T follicular helper cell (primary cell): ENCODE measurements around the gene ELMO1.

Source experiments
- DNase-seq: peaks from one replicate; pipeline ENCODE4 v3.0.0-alpha.2; 2020; ENCODE audit warnings: low read depth

ELMO1 gene

DNA sequence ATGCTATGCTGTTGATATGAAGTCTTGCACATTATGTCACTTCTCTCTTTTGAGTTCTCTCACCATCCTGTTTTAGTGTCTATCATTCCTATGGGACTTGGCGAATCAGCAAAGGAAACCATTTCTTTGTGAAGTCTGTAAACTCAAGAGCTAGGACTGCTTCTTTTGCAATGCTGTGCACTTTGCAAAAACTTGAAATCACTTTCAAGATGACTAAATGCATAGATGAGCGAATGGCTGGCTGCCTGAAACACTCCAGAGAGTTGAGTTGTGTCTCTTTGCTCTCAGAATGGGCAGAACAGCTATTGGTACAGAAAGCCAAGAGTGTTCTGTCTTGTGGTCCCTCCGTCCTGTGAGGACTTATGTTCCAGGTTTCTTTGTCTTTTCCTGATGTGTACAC, 18.3 kb upstream of the ELMO1 start:
- no peak for DNase-seq

DNA sequence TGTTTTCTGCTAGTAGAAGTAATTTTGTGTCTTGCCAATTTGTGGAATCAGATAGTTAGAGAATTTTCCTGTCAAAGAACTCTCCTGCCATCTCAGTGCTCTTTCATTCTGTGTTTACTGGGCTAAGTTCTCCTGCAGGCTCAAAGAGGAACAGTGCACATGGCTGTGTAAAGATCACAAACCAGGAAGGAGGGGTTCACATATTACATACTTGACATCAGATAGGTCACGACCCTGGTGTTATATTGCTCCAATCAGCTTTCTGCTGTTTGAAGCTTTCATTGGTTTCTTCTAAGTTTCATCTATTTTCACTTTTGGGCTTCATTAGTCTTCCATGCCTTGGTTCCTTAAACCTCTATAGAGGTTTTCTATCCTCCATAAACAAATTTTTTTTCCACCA, 13.5 kb upstream of the ELMO1 start:
- DNase-seq, result no peak

DNA sequence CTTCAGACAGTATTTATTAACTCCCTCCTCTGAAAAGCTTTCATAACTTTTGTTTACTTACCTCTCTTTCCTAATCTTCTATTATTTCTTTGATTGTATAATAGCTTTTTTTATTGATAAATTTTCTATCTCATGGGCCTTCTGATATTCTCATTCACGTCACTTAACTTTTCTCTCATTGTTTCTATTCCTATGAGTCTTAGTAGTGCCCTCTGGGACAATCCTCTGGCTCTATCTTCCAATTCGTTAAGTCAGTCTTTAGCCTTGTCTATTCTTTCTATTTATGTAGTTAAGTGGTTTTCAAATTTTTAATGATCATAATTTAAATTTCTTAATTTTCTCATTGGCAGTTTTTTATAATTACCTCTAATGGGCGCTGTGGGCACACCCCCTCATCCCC, 6.4 kb upstream of the ELMO1 start:
- DNase-seq, result no peak

DNA sequence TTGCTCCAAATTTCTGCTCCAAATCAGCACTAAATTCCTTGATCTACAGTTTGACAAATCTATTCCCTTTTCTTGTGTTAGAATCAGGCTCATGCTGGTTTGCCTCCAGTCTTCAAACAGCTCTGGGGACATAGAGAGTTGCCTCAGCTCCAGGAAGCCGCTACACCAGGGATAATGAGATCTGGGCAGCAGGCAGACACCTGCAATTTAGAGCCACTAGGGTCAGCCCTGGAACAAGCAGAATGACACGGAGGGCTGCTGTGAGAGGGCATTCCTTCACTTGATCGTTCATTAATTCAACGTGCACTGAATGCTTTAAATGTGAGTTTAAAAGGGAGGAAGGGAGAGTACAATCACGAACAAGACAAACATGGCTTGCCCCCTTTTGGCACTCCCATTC, 3.7 kb upstream of the ELMO1 start:
- no peak for DNase-seq

DNA sequence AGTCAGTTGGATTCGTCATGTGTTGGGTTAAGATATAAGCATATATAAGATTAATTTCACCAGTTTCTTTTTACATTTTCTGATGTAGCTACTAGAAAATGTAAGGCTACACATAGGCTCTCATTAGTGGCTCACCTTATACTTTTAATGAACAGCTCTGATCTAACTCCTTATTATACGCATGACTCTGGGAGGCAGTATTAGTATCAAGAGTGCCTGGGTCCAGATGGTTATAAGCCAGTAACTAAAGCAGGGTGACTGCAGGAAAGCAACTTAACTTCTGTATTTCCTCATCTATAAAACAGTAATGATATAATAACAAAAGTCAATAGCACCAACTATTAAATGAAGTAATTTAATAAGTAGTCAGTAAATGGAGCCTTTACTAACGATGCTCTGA, 1.4 kb upstream of the ELMO1 start:
- DNase-seq, result no peak

DNA sequence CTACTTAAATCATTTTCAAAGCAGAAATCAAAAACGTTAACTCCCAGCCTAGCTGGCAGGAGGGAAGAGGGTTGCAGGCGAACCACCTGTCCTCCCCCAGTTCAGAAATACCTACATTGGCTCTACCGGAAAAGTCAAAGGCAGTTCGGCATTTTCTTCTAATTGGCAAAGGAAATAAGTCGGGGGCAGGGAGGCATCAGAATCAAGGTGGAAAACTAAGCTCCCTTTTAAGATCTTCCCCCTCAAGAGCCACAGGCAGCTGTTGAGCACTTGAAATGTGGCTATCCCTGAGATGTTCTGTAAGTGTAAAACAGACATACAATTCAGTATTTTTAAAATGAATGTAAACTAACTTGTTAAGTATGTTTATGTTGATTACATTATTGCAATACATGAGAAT, 957 bp upstream of the ELMO1 start:
- DNase-seq, result no peak

DNA sequence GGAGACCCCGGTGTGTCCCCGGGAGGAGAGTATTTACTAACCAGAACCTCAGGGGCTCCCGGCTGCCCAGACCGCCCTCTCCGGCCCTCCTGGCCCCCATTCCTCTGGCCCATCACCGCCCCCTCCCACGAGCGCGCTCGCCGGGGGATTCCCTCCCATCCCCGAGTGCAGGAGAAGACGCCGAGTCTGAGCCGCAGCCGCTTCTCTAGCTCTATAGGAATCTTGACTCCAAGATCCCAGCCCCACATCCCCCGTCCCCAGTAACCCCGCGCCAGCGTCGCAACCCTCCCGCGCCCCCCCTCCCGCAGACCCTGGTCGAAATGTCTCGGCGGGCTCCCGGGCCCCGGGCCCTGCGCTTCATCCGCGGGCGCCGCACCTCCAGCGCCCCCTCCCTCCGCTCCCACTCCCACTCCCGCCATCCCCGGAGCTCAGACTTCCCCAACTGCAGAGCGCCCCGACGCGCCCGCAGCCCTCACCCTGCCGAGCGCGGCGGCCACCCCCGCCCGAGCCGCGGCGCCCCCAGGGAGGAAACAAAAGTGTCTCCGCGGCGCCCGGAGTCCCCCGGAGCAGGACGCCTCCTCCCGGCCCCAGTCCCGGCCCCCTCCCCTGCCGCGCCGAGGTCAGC, 541 bp downstream of the ELMO1 start:
- DNase-seq, result peak; percentile 14

DNA sequence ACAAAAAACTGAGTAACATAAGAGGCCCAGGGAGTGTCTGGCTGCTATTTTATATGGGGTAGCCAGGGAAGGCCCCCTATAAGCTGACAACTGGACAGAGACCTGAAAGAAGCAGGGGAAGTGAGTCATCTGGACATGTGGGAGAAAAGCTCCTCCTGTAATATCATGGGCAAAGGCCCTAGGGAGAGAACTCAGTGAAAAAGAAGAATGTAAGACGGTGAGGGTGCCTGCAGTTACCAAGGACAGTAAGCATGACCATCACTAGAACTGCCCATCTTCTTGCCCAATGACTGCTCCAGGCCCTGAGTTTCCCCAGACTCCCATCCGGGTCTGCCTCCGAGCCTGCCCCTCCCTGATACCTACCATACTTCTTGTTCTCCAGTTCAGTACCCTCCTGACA, 2.3 kb downstream of the ELMO1 start:
- DNase-seq, result no peak

DNA sequence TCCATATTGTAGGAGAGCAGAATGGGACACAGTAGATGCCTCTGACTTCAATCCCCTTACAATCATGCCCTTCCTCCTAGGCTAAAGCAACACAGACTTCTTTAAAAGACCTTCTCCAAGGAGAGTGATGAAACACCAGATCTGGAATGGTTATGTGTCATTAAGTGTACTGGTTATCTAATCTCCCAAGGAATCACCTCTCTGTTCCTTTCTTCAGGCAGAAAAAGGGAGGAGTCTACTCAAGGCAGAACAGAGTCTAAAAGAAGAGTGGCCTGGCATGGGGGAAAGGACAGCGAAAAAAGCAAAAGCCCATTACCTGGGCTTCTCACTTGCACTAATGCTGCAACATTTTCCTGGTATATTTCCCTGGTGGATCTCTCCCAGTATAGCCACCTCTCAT, 2.9 kb downstream of the ELMO1 start:
- no peak for DNase-seq

DNA sequence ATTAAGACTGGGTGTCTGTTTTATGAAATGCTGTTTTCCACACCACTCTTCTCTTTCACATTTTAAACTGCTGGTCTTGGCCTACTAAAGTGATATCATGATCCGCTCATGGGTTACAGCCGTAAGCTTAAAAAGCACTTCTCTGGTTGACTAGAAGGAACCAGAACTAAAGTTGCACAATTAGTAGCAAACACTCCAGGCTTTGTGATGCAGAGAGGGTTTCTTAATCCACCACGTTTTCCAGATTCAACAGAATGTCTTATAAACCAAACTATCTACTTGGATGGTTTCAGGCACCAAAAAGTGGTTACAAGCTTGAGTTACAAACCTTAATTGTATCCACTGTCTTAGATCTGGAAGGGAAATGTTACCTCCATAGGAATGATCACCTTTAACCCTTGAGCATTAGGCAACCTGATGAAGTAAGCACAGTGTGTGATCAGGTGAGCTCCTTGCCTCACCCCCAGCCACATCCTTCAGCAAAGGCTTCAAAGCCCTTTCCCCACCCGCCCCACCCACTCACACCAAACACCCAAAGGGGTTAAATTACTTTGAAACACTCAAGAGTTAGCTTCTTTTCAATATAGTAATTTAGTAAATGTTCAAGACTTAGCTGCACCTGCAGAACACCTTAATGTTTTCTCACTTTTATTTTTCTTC, 3.5 kb downstream of the ELMO1 start:
- no peak for DNase-seq

DNA sequence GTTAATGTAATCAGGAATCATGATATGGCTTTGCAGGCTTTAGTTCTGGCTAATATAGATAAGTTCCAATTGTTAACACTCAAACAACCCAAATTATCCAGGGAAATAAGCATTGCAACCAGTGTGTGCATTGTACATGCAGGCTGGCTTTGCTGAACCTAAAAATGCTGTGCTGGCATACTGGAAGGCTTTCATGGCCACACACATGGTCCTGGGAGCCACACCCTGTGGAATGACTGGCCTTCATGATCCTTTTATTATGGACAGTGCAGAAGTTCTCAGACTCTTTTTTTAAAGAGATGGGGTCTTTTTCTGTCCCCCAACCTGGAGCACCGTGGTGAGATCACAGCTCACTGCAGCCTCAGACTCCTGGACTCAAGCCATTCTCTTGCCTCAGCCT, 5.0 kb downstream of the ELMO1 start:
- DNase-seq, result no peak

DNA sequence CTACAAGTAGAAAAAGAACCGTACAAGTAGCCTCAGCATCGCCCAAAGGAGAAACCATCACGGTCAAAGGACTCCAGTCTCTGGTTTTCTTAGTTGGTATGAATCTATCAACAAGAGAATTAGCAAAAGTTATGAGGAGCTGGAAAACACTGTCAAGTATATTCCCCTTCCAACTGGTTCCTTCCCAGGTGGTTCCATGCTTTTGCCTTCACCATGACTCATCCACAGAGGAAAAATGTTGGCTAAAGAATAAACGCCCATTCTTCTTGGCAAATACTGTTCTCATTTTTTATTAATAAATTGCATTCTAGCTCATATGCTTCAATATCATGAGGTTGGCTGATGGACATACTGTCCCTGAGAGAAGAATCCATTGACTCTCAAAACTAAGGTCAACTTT, 6.4 kb downstream of the ELMO1 start:
- DNase-seq, result no peak

DNA sequence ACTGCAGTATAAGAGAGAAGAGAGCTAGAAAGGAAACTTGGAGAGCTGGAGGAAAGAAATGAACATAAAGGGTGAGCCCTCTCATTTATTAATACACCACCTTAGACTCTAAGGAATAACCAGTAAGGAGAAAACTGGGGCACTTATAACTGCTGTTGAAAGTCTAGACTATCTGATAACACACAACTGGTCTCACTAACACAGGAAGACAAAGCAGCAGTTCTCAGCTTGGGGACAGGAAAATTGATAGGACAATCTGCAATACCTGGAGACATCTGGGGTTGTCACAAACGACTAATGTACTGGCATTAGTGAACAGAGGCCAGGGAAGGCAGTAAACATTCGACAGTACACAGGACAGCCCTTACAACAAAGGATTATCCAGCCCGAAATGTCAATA, 6.8 kb downstream of the ELMO1 start:
- DNase-seq, result no peak

DNA sequence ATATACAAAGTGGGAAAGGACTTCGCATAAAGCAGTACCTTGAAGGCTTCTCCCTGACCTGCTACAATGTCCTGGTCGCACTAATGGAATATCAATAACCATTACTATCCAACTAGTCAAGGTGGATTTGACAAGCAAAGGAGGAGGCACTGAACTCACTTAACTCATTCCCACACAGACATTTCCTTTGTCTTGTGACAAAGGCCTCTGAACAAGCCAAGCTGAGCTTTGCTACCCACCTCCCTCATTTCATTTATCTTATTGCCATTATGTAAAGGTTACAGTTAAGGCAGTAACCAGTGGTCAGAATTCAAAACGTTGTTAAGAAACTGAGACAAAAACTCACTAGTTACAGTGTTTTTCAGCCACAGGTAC, 7.3 kb downstream of the ELMO1 start:
- no peak for DNase-seq

DNA sequence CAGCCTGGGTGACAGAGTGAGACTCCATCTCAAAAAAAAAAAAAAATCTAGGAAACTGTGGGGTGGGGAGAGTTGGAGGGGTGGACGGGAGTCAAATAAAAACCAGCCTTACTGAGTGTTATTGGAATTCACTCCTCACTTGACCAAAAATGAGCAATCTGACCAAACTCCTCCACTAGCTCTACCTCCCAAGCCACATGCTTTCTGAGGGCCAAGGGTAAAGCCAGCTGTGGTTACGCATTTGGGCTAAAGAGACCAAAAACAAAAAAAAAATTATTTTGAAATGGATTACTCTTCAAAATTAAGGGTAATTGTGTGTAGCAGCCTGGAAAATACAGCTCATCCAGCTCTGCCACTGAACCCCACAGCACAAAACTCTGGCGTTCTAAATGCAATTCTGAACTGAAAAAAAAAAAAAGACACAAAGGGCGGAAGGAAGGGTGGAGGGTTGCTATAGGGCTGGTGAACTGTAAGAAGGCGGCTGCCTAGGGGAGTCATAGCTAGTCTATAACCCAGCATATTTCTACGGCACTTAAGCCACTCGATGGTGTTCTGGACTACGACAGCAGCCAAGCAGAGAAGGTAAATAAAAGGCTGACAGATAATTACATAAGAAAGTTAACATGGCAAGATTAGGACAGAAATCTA, 7.8 kb downstream of the ELMO1 start:
- peak; percentile 2 for DNase-seq

DNA sequence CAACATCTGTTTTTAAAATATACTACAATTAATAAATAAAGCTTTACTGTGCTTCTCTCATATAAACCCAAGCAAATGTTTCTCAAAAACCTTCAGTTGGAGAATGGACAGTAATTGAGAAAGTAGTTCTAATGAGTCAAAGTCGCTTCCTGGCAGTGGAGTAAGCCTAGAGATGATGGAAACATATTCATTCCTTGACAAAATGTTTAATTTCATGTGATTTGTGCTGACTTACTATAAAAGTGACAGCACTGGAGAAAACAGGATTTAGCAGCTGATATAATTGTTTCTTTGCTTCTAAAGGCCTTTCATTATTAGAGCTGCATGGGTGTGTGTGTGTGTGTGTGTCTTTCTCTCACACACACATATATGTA, 9.0 kb downstream of the ELMO1 start:
- DNase-seq, result no peak

DNA sequence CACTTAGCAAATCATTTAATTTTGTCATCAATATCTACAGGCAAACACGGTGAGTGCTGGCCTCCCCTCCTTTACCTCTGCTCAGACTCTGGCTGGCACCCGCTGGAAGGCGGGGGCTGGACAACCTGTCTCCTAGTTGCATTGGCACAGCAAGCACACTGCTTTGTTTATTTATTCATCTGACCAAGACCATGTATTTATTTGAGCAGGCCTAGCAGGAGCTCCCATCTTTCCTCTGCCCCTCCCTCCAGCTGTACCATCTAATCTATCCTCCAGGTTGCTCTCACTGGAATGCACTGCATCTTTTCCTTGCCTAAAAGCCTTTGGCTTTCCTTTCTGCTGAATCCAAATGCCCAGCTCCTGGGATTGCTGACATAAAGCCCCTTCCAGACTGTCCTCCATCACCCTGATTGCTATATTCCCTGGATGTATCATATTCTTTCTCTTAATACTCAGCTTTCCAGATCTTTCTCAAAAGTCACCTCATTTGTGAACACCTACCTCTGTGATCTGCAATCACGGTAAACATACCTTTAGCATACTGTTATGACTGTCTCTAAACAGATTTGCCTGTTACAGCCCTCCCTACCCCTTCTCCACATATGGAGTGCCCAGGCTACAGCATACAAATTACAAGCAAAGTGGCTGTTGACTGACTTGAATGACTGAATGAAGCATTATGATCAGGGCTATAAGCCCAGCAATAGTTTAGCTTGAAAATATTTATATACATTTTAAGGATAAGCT, 9.6 kb downstream of the ELMO1 start:
- DNase-seq, result no peak

DNA sequence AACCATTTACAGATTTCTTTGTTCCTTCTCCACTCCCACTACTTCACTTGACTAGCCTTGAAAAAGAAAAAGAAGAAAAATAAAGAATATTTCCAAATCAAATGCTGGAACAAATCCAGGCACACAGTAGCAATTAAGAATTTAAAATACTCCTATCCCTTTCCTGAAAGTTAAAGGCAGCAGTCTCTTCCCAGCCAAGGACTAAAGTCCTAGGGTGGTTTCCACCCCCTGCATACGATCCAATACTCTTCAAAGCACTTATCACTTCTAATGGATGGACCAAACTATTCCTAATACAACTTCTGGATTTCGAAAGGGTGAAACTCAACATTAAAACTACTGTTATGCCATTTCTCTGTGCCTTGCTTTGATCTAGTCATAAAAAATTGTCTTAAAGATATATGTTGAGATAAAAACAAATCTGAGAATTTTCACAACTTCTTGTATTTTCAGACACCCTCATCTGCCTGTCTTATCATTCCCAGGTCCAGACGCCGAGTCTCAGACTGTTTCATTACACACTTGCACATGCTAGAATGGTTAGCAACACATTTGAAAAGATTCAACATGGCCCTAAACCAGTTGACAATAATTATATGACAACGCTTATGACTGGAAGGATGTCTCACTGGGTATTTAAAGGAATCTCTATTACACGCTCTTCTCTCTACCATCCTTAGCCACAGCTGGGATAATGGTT, 13.4 kb downstream of the ELMO1 start:
- DNase-seq, result no peak

DNA sequence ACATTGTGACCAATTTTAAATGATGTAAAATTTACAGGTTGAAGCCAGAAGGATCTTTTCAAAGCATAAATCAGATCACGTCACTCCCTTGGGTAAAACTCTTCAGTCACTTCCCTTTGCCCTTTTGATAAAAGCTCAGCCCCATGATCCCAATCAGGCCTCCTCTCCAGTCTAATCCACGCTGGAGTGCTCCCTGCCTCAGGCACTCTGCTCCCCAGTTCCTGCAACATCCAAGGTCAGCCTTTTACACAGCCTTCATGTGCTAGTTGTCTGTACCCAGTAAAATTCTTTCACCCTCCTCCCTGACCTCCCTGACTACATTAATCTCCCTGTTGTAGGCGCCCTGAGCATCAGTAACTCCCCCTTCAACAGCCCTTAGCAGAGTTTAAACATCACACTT, 14.1 kb downstream of the ELMO1 start:
- no peak for DNase-seq

DNA sequence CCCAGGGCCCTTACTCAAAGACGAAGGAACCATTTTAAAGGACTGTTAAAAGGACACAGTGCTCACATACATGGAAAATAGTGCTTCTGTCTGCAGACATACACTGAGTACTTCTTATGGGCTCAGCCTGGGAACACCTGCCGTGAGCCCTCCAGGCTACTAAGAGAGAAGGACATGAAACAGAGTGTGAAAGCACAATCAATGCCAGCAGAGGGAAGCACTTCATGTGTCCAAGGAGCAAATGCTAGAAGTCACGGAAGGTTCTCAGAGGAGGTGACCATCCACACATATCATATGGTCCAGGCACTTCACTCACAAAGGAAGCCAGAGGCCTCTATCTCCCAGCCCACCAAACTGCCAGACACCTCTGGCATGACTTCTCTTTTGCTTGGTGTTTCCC, 15.5 kb downstream of the ELMO1 start:
- DNase-seq, result no peak

DNA sequence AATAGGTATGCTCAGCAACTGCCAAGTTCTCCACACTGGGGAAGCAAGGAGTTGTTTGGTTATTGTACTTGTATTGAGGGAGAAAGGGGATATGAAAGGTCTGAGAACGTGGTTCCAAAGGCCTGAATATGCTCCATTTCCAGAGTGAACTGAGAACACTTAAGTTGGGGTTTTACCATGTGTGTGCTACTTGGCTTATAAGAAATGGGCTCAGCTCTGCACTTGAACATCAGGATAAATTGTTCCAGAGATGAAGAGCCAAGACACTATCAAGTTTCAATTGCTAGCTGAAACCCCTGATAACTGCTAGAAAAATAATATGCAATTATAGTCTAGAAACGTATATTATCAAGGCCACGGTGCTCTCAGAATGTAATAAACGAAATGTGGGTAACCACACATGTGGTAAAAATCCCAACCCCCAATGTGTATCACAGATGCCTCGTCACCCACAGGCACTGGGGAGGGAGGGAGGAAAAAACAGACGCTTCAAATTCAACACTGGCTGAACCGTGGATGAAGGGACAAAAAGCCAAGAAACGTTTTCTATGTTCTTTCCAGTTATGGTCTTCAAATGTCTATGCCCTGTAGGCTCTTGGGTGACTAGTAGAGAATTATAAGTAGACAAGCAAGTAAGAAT, 16.3 kb downstream of the ELMO1 start:
- no peak for DNase-seq

DNA sequence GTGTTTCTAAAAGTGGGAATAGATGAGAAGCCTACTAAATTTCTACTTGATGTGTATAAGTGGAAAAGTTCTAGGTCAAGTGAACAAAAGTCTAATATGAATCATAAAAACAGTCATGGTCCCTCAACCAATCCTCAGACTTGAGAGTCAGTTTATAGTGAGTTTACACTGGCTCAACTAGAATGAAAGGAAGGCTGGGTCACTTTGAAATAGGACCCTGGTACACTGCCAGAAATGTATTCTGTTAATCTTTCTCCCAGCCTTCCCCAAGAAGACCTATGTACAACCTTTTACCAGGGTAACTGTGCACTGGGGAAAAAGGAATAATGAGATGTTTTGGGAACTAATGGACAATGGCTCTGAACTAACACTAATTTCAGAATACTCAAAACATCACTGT, 17.3 kb downstream of the ELMO1 start:
- no peak for DNase-seq
